ENCODE results near the gene PCDHB9.

DNA sequence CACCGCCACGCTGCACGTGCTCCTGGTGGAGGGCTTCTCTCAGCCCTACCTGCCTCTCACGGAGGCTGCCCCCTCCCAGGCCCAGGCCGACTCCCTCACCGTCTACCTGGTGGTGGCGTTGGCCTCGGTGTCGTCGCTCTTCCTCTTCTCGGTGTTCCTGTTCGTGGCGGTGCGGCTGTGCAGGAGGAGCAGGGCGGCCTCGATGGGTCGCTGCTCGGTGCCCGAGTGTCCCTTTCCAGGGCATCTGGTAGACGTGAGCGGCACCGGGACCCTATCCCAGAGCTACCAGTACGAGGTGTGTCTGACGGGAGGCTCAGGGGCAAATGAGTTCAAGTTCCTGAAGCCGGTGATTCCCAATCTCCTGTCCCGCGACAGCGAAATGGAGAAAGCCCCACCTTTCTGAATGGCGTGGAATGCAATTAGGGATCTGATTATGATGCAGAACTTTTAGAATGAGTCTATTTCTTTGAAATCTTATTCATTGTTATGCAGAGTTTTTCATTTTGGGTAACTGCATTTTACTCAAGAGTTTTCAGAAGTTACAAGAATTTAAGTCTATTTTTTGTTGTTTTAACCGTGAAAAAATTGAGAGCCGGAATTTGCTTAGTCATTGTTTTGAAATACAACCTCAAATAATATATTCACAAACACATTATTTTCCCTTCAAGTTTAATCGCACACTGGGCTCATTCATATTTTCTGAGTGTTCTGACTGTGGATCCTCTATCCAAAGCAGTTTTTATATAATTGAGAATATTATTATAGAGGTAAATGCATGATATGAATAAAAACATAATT, 49.8 kb downstream of the PCDHB9 start:
- TF ChIP-seq CTCF (conservative IDR thresholded peaks at IDR 0.05): no peak
- no peak for TF ChIP-seq EZH2 (IDR thresholded peaks at IDR 0.05; ENCODE audit: low read depth)
